ENCODE data around the gene CYP4Z1.

GRCh38 chr1:47031059-47031458 lies 36.0 kb upstream of the CYP4Z1 start:
- TF ChIP-seq, protein P1, sequence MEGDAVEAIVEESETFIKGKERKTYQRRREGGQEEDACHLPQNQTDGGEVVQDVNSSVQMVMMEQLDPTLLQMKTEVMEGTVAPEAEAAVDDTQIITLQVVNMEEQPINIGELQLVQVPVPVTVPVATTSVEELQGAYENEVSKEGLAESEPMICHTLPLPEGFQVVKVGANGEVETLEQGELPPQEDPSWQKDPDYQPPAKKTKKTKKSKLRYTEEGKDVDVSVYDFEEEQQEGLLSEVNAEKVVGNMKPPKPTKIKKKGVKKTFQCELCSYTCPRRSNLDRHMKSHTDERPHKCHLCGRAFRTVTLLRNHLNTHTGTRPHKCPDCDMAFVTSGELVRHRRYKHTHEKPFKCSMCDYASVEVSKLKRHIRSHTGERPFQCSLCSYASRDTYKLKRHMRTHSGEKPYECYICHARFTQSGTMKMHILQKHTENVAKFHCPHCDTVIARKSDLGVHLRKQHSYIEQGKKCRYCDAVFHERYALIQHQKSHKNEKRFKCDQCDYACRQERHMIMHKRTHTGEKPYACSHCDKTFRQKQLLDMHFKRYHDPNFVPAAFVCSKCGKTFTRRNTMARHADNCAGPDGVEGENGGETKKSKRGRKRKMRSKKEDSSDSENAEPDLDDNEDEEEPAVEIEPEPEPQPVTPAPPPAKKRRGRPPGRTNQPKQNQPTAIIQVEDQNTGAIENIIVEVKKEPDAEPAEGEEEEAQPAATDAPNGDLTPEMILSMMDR (IDR thresholded peaks at IDR 0.05; ENCODE audit: low read depth, low read length), result no peak
- no peak for TF ChIP-seq EZH2phosphoT487 (IDR thresholded peaks at IDR 0.05; ENCODE audit: low read depth)

Measured in OCI-LY3 (cell line).